Left forelimb (tissue), 1 donor: Measurements from ENCODE around the gene SLC27A5.
A peak's percentile ranks its signal among the peaks of the same experiment; 100 is the strongest.
"Not testable (repeated sequence)": the region's sequence is repeated elsewhere in the genome, so short reads cannot be mapped to it uniquely, and the experiment has no call there.

Source experiments
- DNase-seq: peaks from one replicate; pipeline ENCODE4 v3.0.0-alpha.2; 2018; ENCODE audit warnings: low spot score

SLC27A5 gene

DNA sequence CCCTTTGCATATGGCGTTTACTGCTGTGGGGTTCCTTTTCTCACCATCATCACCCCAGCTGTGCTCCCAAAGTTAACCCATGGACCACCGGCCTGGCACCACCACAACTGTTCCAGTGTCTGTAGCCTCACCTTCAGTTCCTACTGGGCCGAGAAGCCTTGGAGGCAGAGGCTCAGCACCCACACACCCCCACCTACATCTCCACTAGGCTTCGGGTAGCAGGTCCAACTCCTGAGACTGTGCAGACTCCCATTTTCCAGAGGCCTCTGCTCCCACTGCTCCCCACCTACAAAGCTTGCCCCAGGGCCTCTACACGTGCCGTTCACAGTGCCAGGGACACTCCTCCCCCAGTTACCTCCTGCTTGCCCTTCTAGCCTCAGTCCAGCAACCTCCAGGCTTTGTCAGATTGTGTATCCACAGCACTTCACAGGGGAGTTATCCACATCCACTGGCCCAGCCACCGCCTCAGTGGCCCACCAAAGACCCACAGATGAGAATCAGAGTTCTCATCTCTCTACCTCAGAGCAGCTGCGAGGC is 14.1 kb downstream of the SLC27A5 start:
- no peak for DNase-seq

DNA sequence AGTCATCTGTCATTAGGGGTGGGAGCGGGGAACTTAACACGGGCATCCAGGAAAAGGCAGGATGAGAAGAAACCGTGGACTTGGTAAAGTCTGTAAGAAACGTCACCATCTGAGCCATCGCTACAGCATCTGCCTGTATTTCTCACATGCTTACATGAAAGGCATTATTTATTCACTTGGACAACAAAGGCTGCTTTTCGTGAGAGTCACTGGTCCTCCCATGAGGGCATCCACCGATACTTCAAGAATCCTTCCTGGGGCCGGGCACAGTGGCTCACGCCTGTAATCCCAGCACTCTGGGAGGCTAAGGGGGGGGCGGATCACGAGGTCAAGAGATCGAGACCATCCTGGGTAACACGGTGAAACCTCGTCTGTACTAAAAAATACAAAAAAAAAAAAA is 19.5 kb downstream of the SLC27A5 start:
- no peak for DNase-seq

DNA sequence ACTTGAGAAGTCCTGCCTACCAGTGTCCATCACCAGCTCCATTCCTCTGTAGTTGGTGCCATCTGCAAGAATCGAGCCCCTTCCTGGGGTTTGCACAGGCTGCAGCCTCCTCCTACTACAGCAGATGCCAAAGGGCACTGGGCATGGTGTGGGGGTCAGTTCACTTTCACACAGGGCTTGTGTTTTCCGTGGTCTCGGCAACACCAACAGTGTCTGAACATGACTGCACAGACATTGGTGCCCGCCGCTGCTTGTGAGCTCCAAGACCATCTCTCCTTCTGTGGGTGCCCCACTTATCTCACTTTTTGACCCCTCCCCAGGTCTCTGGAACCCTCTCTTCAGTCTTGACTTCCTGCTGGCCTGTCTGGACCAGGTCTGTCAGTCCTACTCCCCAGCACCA is 20.4 kb downstream of the SLC27A5 start:
- DNase-seq, result no peak

DNA sequence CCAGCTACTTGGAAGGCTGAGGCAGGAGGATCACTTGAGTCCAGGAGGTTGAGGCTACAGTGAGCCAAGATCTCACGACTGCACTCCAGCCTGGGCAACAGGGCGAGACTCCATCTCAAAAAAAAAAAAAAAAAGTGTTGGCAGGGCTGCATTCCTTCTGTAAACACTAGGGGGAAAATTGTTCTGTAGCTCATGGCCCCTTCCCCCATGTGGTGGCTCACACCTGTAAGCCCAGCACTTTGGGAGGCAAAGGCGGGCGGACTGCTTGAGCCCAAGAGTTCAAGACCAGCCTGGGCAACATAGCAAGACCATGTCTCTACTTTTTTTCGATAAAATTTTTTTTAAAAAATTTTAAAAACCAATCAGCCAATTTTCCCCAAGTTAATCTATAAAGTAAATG is 27.4 kb downstream of the SLC27A5 start:
- DNase-seq, result not testable (repeated sequence)

DNA sequence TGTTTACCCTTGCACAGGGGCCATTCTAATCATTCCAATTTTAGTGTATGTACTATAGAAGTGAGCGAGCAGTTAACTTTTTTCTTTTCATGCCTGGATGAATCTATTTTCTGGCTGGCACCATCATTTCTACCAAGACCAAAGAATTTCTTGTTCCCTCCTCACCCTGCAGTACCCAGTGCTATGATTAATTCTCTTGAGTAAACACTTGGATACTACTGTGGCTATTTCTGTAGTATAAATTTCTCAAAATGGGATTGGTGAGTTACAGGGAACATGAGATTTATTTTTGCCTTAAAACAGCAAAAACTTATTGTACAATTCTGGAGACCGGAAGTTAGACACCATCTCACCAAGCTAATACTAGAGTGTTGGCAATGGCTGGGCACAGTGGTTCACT is 28.0 kb downstream of the SLC27A5 start:
- no peak for DNase-seq

DNA sequence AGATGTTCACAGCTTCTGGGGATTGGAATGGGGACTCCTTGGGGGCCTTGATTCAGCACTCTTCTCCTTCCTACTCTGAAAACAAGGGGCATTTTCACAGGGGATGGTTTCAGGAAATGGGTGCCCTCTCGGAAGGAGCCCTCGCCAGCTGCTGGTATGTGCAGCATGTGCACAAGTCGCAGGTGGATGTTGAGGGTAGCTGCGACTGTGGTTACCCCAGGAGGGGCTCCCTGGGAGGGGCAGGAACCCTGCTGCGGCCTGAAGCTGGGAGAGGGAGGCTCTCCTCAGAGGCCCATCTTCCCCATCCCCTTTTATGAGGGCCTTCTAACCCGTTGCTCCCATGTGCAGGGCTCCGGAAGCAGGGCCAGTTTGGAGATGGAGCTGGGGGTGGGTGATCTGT is 29.4 kb downstream of the SLC27A5 start:
- no peak for DNase-seq

DNA sequence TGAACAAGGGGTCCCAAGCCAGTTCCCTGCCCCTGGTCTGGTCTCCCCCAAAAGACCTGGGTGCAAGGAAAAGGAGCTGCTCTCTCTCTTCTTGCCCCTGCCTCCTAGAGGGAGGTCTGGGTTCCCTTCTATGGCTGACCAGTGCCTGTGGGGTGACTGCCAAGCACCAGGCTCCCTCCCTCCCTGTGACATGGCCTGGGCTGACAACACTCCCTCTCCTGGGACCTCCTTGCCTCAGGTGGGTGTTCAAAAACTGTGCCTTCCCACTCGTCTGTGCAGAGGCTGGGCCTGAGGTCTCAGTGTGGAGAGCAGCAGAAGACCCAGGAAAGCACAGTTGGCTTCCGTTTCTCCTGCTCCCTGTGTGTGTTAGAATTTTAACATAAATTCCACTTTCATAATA is 31.0 kb downstream of the SLC27A5 start:
- DNase-seq, result no peak

DNA sequence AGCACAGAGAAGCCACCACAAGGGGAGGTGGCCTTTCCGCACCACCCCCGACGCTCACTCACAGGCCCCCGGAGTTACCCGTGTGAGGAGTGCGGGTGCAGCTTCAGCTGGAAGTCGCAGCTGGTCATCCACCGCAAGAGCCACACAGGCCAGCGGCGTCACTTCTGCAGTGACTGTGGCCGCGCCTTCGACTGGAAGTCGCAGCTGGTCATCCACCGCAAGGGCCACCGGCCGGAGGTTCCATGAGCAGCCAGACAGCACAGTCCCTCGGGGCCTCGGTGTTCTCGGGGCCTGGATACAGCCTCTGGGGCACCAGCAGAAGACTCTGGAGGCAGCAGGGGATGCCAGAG is 31.3 kb downstream of the SLC27A5 start:
- no peak for DNase-seq

DNA sequence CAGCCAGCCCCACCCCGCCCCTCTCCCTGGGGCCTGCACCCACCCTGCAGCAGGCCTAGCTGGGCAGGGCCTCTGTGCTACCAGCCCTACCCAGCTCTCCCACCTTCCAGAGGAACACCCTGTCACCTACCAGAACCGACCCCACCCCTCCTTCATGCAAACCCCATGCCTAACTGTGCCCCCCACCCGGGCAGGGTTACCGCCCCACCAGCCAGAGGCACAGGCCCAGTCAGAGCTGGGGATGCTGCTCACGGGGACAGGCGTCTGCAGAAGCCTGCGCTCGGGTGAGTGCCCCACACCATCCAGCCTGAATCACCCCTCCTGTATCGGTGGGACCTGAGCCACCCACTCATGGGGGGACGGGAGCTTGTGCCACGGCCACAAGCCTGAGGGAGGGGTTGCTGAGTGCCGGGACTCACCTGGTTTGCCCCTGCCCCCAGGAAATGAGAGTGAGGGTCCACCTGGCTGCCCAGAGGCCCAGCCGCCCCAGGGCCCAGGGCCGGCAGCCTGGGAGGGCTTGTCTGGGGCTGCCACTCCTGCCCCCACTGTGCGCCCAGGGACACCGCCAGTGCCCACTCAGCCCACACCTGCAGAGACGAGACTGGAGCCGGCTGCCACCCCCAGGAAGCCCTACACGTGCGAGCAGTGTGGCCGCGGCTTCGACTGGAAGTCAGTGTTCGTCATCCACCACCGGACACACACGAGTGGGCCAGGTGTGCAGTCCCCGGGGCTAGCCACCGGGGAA is 31.9 kb downstream of the SLC27A5 start:
- DNase-seq, result no peak

DNA sequence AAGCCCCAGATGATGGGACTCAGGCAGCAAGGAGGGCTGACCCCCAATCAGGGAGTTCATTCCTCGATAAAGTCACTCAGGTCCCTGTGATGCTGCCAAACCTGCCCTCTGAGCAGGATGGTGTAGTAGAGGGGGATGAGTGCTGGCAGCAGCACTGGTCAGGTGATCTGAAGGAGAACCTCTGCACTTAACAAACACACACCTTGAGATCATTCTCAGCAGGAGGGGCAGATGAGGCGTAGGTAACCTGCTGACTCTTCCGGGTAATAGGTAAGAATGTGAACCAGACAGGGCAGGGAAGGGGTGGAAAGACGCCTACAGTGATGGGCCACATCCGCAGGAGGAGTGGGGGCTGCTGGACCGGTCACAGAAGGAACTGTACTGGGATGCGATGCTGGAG is 32.5 kb downstream of the SLC27A5 start:
- no peak for DNase-seq

DNA sequence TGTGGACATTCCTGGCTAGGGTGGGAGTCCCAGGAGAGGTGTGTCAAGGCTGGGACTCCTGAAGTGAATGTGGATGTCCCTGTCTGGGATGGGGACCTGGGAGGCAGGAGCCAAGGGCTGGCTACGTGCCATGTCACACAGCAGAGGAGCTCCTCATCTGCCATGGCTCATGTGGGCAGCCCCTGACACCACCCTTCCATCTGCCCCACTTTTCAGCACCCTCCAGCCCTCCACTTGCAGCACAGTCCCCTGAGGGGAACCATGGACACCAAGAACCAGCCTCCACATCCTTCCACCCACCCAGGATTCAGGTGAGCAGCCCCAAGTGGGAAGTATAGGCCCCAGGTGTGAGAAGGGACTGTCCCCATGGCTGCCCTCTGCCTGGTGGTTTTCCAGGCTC is 33.9 kb downstream of the SLC27A5 start:
- no peak for DNase-seq

DNA sequence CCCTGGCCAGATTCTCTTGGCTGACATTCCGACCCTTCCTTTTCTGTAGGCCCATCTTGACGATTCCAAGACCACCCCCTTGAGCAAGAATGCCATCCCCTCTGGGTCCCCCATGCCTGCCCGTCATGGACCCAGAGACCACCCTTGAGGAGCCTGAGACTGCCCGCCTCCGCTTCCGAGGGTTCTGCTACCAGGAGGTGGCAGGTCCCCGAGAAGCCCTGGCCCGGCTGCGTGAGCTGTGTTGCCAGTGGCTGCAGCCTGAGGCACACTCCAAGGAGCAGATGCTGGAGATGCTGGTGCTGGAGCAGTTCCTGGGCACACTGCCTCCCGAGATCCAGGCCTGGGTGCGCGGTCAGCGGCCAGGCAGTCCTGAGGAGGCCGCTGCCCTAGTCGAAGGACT is 34.7 kb downstream of the SLC27A5 start:
- no peak for DNase-seq

DNA sequence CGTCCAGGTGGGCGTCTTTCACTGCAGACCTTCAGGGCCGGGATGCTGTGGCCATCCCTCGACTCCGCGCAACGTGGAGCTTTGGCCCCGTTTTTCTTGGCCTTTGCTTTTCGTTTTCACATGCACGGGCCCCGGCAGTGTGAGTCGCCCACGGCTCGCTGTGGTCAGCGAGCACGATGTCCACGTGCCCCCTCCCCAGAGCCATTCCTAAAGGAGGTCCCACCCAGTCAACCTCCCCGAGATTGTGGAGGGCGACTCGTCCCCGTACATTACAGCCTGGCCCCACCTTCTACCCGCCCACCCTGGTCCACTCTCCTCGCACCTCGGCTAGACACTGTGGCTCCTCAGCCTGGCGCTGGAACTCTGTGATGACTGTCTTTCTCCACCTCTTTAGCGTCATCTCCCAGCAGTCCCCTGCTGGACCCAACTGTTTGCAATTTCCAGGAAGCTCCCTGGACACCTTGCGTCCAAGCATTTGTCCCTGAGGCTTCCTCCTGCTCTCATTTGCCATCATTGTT is 35.2 kb downstream of the SLC27A5 start:
- DNase-seq, result no peak

DNA sequence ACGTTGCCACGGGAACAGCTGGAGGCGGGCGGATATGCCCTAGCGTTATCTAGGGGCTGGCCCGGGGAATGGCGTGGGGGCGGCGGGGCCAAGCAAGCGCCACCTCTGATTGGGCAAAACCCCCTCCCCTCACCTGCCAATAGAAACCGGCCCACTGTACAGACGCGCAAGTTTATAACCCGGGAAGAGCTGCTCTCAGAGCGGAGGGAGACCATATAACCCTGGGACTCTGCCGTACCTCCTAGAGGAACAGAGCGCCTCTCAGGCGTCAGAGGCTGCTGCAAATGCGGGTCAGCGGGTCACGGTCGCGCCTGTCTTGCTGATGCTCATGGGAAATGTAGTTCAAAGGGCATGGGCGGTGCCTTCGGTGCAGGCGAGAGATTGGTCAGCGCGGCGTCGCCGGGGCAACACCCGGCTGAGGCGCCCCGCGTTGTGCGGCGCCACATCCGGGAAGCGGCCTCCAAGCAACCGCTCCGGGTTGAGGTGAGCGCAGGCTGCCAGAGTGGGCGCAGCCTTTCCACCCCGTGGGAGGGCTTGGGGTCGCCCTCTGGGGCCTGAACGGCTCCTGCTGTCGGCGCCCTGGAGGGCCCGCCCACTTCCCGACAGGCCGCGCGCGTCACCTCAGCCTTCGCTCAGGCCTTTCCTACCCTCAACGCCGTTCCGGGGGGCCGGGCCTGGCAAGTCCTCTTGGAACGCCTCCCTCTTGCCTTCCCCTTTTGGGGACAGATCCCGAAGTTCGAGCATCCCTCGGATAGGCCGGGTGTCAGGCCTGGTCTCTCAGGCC is 35.9 kb downstream of the SLC27A5 start, which contains the start of gene ZNF446:
TSS of gene ZNF446 (plus strand) at position 639 of the 784 bp plus-strand sequence. CDS start 867 bp downstream, outside the sequence.
- peak; percentile 98 for DNase-seq

DNA sequence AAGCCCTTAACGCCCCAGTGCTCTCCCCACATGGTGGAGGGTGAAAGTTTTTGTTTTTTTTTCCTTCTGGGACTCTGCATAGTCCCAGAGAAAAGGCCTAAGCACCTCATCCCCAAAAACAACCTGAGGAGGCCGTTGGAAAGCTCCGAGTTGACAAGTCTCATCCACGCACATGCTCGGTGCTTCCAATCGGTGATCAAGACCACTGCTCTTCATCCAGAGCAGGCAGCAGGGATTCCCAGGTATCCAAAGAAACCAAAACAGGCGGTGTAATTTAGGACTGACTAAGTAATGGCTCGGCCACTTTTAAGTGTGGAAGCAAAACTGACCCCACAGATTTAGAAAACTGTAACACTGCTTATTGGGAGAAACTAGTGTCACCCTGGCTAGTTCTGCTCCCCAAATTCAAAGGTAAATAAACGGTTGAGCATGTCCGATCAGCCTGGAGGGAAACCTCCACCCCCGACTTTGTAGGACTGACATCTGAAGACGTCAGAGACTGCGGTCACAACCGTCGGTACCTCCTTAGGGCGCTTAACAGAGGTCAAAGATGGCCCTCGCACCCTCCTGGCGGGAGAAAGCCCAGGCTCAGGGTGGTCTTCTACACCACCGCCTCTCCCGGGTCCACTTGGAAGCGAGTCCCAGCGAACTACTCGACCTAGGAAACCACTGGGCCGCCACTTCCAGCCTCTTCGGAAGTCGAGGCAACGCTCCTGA is 36.6 kb downstream of the SLC27A5 start:
- DNase-seq, result no peak

DNA sequence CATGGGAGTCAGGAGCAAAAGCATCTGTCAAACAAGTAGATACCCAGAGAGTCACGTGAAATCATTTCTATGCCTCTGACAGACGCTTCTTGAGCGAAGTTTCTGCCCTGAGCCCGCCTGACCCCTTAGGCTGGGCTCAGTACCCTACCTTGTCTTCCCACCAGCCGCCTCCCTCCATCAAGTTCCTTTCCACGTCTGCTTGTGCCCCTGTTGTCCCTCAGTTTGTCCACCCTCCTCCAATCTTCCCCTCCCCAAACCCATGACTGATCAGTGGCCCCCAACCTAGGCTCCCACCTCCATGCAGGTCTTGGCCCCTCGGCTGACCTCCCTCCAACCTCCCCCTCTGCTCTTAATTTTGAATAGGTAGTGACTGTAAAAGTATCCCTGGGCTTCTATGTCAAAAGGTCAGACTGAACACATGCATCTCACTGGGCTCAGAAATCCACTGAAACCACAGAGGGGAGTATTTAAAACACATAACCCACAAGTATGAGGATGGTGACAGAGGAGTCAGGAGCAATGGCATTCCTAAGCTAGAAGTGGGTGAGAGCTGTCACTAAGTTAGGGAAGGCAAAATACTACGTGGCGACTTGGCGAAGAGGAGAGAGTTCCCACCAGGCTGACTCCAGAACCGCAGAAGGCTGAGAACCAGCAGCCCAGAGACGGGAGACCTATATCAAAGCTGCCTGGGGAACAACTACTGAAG is 37.3 kb downstream of the SLC27A5 start:
- no peak for DNase-seq

DNA sequence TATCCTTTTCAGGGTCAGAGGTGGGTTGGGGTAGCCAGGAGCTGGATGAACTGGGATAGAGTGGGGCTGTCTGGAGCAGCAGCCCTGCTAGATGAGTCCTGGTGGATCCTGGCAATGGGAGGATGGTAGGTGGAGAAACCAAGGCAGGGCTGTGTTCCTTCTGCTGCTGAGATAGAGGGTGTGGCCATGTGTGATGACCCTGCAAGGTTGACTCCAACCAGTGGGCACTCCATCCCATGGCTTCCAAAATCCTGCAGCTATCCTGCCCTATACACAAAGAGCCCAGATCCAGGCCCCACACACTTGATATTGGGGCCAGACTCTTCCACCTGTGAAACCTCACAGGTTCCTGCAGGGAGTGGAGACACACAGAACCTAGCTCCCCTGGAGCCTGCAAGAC is 38.0 kb downstream of the SLC27A5 start:
- no peak for DNase-seq

DNA sequence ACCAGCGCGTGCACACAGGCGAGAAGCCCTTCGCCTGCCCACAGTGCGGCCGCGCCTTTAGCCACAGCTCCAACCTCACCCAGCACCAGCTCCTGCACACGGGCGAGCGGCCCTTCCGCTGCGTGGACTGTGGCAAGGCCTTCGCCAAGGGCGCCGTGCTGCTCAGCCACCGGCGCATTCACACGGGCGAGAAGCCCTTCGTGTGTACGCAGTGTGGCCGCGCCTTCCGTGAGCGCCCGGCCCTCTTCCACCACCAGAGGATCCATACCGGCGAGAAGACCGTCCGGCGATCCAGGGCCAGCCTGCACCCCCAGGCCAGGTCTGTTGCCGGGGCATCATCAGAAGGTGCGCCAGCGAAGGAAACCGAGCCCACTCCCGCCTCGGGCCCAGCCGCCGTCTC is 40.1 kb downstream of the SLC27A5 start:
- no peak for DNase-seq

DNA sequence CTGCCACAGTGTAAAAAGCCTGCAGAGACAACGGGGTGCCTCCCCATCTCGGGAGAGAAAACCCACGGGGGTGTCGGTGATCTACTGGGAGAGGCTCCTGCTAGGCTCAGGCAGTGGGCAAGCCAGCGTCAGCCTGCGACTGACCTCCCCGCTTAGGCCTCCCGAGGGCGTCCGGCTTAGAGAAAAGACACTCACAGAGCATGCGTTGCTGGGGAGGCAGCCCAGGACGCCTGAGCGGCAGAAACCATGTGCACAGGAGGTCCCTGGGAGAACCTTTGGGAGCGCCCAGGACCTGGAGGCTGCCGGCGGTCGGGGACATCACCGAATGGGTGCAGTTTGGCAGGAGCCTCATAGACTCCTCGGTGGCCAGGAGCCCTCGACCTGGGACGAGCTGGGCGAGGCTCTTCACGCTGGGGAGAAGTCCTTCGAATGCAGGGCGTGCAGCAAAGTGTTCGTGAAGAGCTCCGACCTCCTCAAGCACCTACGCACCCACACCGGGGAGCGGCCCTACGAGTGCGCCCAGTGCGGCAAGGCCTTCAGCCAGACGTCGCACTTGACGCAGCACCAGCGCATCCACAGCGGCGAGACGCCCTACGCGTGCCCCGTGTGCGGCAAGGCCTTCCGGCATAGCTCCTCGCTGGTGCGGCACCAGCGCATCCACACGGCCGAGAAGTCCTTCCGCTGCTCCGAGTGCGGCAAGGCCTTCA is 40.8 kb downstream of the SLC27A5 start:
- not testable (repeated sequence) for DNase-seq

DNA sequence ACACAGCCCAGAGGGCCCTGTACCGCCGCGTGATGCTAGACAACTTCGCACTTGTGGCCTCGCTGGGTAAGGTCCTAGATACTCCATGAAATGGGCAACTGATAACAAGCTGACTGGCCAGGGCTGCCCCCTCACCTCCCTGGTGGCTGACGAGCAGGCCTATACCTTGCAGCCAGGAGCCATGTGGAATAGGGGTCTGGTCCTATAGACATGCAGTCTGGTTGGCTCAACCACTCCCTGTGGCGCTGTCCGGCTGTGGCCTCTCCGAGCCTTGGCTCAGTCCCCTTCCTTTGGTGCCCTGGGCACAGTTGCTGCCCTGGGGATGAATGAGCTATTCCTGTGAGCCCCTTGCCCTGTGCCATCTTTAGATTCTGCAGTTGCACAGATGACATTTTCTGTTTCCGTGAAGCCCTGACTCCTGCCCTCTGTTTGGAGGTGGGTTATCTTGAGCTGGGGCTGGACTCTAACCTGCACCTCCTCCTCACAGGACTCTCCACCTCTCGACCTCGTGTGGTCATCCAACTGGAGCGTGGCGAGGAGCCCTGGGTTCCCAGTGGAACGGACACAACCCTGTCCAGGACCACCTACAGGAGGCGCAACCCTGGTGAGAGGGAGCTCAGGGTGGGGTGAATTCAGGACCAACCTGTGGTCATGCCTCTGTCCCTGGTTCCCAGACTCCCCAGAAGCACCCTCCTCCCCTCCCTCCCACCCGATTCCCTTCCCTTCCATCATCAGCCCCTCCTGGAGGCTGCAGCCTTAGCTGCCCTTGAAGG is 42.4 kb downstream of the SLC27A5 start:
- DNase-seq, result no peak
